ENCODE results near the gene EDDM3A.

GRCh38 chr14:20732477-20732876 lies 13.2 kb upstream of the EDDM3A start:
- TF ChIP-seq CTCF (tag by site-specific recombination; IDR thresholded peaks at IDR 0.05), result no peak
- no peak for TF ChIP-seq KLF1 (tag by site-specific recombination; IDR thresholded peaks at IDR 0.05)
- TF ChIP-seq SP2 (tag by site-specific recombination; IDR thresholded peaks at IDR 0.05), result no peak
- no peak for TF ChIP-seq ZNF571 (tag by site-specific recombination; IDR thresholded peaks at IDR 0.05)

Data from HEK293 (cell line).